GM21619 (cell line): ENCODE results near the gene AUNIP.

Source experiments
- ATAC-seq: cut with Tn5 transposase; IDR thresholded peaks from one replicate; pipeline ENCODE4 v1.9.1; 2021; ENCODE audit not compliant: unreplicated experiment

Gene AUNIP

GRCh38 chr1:25811384-25812082 lies 47.7 kb downstream of the AUNIP start:
- no peak for ATAC-seq

- ATAC-seq, result no peak
These were observed 48.6 kb downstream of the AUNIP start for GRCh38 chr1:25810341-25811299.

GRCh38 chr1:25809929-25810328 lies 49.3 kb downstream of the AUNIP start:
- no peak for ATAC-seq

- ATAC-seq, result no peak
These were observed 49.9 kb downstream of the AUNIP start for GRCh38 chr1:25809283-25809926.

GRCh38 chr1:25808481-25809244 lies 50.6 kb downstream of the AUNIP start:
- no peak for ATAC-seq

- ATAC-seq, result no peak
These were observed 51.5 kb downstream of the AUNIP start for GRCh38 chr1:25807480-25808390.

GRCh38 chr1:25806418-25806817 lies 52.8 kb downstream of the AUNIP start:
- no peak for ATAC-seq

GRCh38 chr1:25805863-25806225 lies 53.4 kb downstream of the AUNIP start:
- ATAC-seq, result no peak

- no peak for ATAC-seq
These were observed 54.0 kb downstream of the AUNIP start for GRCh38 chr1:25804964-25805862.

- ATAC-seq, result peak; percentile 66
These were observed 54.9 kb downstream of the AUNIP start for GRCh38 chr1:25804244-25804963.

- ATAC-seq, result no peak
These were observed 55.9 kb downstream of the AUNIP start for GRCh38 chr1:25803368-25803767.

GRCh38 chr1:25802915-25803314 lies 56.3 kb downstream of the AUNIP start:
- ATAC-seq, result no peak

- no peak for ATAC-seq
These were observed 58.4 kb downstream of the AUNIP start for GRCh38 chr1:25800703-25801377.

GRCh38 chr1:25799935-25800702 lies 59.1 kb downstream of the AUNIP start, which contains the start of gene SELENON:
Gene SELENON (plus strand): TSS chr1:25800193. CDS start chr1:25800231, 38 bp downstream.
- no peak for ATAC-seq

GRCh38 chr1:25799352-25799934 lies 59.8 kb downstream of the AUNIP start:
- ATAC-seq, result no peak

- ATAC-seq, result no peak
These were observed 60.4 kb downstream of the AUNIP start for GRCh38 chr1:25798666-25799351.
